ENCODE data around the gene GABBR2.

GRCh38 chr9:98254228-98255060 is 454.3 kb downstream of the GABBR2 start:
- TF ChIP-seq CTCF (IDR thresholded peaks at IDR 0.05) (no peak), POLR2A (IDR thresholded peaks at IDR 0.05) (no peak)

All from right lobe of liver (tissue), 4 donors.